DMS53 treated with DMSO at 0.1 percent for 48 hours (cell line): Measurements from ENCODE around the gene SLIT1.

Source experiments
- DNase-seq: peaks from one replicate; lab custom pipeline; 2025; ENCODE audit not compliant: unreplicated experiment; lab: John Stamatoyannopoulos, UW

The SLIT1 gene

GRCh38 chr10:97066877-97067555, 118.7 kb downstream of the SLIT1 start:
- no peak for DNase-seq

DNA sequence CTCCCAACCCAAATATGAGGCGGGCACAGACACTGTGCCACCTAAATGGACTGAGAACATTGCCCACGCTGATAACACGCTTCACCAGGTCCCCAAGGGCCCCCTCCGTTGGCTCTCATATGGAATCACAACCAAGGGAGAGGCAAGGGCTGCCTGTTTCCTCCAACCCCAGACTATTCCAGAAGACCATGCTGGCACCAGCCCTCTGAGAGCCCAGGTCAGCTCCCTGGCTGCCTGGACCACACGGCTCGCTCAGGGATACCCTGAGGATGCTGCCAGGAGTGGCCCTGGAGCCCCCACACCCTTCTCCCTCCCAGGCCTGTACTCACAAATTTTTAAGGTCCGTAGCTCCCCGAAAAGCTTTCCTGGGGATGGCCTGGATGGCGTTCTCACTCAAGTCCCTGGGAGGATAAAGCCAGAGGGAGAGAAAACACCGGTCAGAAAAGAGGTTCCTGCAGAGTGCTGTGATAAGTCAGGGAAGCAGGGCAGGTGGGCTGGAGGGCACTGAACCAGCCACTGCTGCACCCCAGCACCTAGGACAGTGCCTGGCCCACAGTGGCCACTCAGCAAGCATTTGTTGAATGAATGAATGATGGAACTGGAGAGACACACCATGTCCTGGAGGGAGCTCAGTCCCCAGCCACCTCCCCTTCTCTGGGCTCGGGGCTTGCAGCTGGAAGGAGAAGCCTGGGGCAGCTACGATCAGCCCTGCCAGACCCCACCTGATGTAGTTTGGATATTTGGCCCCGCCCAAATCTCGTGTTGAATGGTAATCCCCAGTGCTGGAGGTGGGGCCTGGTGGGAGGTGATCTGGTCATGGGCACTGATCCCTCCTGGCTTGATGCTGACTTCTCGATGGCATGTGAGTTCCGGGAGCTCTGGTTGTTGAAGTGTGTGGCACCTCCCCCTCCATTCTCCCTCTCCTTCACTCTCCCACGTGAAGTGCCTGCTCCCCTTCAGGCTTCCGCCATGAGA, 119.8 kb downstream of the SLIT1 start:
- no peak for DNase-seq

DNA sequence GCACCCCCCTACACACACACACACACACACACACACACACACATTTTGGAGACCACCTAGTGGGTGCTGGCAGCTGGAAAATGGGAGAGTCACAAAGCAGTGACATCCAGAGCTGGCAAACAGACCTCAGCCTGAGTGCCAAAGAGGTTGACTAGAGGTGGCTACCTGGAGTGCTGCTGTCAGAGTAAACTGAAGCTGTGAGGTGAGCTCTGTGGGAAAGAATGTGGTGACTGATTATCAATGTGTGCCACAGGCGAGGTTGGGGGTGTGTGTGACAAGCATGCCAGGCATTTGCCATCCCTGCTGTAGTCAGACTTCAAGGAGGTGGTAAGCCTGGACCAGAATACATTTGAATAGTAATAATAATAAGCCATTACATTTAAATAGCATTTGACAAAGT, 120.6 kb downstream of the SLIT1 start:
- no peak for DNase-seq

- DNase-seq: no peak
These were observed 121.5 kb downstream of the SLIT1 start for GRCh38 chr10:97063983-97064837.

GRCh38 chr10:97063271-97063982, 122.3 kb downstream of the SLIT1 start:
- DNase-seq: no peak

DNA sequence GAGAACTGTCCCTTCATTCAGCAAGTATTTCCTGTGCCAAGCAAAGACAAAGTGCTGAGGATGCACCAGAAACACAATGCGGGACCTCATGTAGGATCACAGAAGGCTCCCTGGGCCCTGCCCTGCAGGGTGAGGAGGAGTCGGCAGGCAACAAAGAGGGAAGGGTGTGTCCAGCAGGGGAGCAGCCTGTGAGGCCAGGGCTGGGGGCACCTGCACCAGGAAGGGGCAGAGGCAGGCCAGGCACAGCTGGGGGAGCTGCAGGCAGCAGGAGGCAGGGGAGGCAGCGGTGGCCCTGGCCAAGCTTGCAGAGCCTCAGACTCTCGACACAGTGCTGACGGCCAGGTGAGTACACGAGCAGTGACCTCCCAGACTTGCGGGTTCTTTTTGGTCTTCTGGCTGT, 123.3 kb downstream of the SLIT1 start:
- no peak for DNase-seq

- DNase-seq: no peak
These were observed 123.7 kb downstream of the SLIT1 start for GRCh38 chr10:97062046-97062445.

- DNase-seq: no peak
These were observed 124.3 kb downstream of the SLIT1 start for GRCh38 chr10:97061423-97061822.

- no peak for DNase-seq
These were observed 125.2 kb downstream of the SLIT1 start for GRCh38 chr10:97060441-97061084.

- no peak for DNase-seq
These were observed 125.9 kb downstream of the SLIT1 start for GRCh38 chr10:97059872-97060205.

DNA sequence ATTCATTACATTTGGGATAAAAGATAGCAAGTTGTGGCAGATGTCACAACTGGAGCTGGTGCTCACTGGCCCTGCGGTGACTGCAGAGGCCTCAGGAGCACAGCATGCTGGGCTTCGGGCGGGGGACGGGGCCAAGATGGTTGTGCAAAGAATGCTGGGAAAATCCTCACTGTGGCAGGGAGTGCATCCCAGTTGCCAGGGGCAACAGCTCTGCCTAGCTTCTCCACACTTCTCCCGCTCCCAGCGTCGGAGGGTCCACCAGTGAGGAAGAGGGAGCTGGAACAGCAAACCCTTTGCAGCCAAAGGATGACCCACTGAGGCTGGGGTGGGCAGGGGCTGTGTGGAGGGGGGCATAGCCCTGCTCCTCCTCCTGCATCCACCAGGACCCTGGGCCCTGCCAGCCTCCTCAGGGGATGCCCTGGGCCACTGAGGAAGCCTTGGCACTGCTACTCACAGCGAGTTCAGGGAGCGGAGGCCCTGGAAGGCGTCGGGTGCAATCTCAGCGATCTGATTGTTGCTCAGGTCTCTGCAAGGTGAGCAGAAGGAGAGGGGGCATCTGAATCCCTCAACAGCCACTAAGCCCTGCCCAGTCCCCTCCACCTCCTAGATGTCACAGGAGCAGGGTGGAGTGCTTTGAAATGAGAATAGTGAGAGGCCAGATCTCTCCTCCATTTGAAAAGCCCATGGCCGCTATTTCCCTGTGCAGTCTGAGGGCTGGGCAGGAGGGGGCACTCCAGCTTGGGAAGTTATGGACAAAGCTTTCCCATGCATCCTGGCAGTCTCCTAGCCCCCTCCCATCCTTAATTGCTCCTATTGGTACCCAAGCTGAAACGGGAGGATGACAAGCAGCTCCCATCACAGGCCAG, 126.5 kb downstream of the SLIT1 start:
- DNase-seq: no peak

DNA sequence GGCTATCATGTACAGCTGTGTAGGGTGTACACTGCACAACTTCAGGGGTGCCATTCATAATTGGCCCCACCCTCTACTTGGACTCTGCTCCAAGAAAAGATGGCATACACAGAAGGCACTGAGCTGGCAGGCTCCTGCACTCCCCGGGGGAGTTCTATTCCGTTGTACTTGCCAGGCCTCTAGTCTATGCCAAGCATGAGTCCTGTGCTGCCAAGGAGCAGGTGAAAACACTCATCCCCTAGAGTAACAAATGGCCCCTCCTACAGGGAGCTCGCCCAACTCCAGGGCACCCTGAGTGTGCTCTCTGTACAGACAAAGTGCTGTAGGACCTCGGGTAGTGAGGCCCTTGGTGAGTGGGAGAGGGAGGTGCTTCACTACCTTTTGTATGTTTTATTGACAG, 127.2 kb downstream of the SLIT1 start:
- DNase-seq: no peak

DNA sequence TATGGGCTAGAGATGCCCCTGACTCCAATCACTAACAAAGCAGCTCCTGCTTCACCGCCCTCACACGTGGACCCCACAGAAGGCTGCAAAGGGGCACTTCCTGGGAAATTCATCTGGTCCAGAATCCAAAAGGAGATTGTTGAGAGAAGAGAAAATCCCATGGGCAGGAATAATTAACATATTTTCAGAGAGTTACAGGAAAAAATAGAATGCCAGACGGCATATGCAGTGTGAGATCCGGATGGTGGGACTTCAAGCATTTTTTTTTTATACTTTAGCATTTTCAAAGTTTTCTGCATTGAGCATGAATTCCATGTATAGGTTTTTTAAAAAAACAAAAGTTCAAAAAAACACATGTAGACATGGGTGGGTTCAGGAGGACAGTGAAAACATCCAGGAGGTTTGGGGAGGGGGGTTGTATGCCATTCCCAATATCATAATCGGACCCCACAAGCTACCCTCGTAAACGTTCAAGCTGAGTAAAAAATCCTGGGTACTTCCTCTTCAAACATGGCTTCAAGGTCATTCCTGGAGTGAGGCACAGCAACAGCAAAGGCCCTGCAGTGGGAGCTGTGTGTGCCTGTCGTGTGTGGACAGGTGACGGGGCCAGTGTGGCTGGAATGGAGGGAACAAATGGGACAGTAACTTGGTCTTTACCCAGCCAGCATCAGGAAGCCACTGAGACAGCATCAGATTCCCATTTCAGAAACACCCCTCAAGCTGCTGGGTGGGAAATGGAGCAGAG, 128.1 kb downstream of the SLIT1 start:
- DNase-seq: no peak

- no peak for DNase-seq
These were observed 129.6 kb downstream of the SLIT1 start for GRCh38 chr10:97056003-97056630.

DNA sequence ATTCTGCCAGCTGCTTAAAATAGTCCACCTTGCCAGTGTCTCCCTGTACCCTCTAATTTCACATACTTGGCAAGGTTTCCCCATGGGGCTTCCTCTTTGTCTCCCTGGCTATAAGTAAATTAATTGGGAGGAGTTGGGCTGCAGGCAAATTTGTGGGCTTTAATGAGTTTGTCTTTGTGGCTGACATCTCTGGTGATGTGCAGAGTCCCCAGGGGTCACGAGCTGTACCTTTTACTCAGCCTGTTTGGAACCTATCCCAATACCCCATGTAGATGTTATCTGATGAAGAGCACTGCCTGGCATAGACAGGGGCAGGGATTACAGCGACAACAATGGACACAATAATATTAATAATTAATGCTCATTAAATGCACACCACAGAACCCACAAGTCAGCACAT, 132.5 kb downstream of the SLIT1 start:
- DNase-seq: no peak

GRCh38 chr10:97050956-97051496, 134.7 kb downstream of the SLIT1 start:
- no peak for DNase-seq

DNA sequence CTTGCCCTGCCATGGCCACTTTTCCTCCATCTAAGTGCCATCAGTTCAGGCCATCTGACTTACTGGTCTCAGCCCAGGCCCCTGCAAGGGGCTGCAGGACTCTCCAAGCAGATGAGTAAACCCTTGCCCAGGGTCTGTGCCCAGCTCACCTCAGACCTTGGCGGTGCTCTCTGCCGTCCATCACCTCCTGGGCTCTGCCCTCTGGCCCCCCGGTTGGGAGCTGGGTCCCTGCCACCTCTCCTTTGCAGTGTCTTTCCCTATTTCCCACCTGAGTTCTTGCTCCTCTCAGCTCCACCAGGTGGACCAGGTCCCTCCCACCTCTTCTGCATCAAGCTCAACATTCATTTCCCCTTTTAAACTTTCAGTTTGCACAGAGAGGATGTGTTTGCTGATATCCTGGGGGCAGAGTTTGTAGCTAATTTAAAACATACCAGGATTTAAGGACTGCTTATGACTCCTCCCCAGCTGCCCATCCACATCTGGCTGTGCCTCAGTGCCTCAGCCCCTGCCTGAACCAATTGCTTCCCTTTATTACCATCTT, 135.5 kb downstream of the SLIT1 start:
- DNase-seq: no peak

- DNase-seq: no peak
These were observed 136.1 kb downstream of the SLIT1 start for GRCh38 chr10:97049670-97050069.
